Measurements from ENCODE around the gene GIMAP2.

The GIMAP2 gene

GRCh38 chr7:150685219-150686029, at the start of gene GIMAP2:
Gene GIMAP2 (plus strand): TSS chr7:150685706. CDS start chr7:150687060, 1,354 bp downstream.
- no peak within 1 kb of the TSS for H3K4me3 ChIP-seq (ENCODE audit: control insufficient read depth, low read depth, low read length)
- DNase-seq (ENCODE audit: low read depth), result no peak

GRCh38 chr7:150641854-150642253, 43.7 kb upstream of the GIMAP2 start:
- TF ChIP-seq, protein P1, sequence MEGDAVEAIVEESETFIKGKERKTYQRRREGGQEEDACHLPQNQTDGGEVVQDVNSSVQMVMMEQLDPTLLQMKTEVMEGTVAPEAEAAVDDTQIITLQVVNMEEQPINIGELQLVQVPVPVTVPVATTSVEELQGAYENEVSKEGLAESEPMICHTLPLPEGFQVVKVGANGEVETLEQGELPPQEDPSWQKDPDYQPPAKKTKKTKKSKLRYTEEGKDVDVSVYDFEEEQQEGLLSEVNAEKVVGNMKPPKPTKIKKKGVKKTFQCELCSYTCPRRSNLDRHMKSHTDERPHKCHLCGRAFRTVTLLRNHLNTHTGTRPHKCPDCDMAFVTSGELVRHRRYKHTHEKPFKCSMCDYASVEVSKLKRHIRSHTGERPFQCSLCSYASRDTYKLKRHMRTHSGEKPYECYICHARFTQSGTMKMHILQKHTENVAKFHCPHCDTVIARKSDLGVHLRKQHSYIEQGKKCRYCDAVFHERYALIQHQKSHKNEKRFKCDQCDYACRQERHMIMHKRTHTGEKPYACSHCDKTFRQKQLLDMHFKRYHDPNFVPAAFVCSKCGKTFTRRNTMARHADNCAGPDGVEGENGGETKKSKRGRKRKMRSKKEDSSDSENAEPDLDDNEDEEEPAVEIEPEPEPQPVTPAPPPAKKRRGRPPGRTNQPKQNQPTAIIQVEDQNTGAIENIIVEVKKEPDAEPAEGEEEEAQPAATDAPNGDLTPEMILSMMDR (IDR thresholded peaks at IDR 0.05; ENCODE audit: control insufficient read depth, insufficient read depth, low read depth, low read length, missing control alignments), result no peak
- no peak for DNase-seq (ENCODE audit: low read depth)
- H3K4me3 ChIP-seq (ENCODE audit: control insufficient read depth, low read depth, low read length), result no peak overlapping the region

More at GRCh38 chr7:150685219-150686029, at the start of gene GIMAP2:
- TF ChIP-seq, protein P1 (IDR thresholded peaks at IDR 0.05; ENCODE audit: control insufficient read depth, insufficient read depth, low read depth, low read length, missing control alignments), result no peak

DNA sequence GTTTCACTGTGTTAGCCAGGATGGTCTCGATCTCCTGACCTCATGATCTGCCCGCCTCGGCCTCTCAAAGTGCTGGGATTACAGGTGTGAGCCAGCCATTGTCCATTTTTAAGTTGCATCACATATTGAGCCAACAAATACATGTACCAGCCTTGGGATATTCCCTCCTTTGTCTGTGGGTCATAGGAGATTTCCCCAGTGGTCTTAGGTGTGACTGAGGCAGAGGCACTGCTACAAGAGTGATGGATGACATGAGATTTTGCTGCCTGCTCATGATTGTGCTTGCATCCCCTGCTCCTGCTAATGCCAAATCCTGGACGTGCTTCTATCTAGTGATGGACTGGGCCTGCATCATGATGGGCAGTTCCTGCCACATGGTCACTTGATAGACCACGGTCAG, 42.6 kb upstream of the GIMAP2 start:
- no peak overlapping the region for H3K4me3 ChIP-seq (ENCODE audit: control insufficient read depth, low read depth, low read length)
- DNase-seq (ENCODE audit: low read depth), result no peak
- TF ChIP-seq, protein P1 (IDR thresholded peaks at IDR 0.05; ENCODE audit: control insufficient read depth, insufficient read depth, low read depth, low read length, missing control alignments), result no peak

DNA sequence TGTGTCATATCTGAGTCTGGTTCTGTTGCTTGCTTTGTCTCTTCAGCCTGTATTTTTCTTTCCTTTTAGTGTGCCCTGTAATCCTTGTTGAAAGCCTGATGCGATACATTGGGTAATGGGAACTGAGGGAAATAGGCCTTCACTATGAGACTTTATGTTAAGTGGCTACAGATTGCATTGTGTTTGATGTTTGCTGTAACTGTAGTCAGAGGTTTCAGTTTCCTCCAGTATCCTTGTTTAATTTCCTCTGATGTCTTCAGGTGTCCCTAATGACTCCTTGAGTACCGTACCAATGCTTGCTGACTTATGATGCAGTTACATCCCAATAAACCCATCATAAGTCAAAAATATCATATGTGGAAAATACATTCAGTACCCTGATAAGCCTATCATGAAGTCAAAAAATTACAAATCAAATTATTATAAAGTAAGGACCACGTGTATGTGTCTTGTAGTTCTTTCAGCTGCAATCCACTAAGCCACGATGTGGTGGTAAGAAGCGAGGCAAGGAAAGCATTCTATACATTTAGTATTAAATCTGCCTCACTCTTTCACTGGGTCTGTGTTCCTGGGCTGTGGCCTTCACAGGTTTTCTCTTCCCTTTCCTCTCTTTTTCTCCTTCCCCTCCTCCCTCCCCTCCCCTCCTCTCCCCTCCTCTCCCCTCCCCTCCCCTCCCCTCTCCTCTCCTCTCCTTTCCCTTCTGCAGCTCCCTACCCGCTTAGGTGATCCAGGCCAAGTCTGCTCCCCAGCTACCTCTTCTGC, 40.1 kb upstream of the GIMAP2 start:
- no peak overlapping the region for H3K4me3 ChIP-seq (ENCODE audit: control insufficient read depth, low read depth, low read length)
- TF ChIP-seq, protein P1 (IDR thresholded peaks at IDR 0.05; ENCODE audit: control insufficient read depth, insufficient read depth, low read depth, low read length, missing control alignments), result no peak
- no peak for DNase-seq (ENCODE audit: low read depth)

DNA sequence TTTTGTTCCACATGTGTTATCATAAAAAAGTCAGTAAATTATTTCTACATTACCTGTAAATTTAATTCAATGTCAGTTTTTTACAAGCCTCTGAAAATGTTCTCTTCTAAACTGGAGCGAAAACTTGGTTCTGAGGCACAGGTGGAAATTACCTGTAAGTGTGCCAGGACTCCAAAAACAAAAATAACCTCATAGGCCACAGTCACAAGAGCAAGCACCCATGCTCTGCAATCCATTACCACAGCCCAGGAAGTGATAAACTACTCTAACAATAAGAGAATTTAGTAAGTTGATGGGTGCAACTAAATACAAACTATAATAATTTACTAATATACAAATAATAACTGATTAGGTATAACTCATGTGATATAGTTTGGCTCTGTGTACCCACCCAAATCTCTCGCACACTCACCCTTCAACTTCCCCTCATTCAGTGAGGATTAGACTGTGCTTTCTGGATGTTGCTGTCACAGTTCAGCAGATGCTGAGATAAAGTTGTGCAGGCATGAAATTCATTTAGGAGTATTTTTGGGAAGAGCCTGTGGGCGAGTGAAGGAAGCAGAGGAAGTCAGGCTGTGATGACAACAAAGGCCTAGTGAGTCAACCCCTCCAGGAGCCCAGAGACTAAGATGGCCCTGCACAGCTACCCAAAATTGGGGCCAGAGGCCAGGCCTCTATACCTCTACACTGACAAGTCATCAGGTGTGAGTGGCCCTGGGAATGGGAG, 37.0 kb upstream of the GIMAP2 start:
- no peak for DNase-seq (ENCODE audit: low read depth)
- TF ChIP-seq, protein P1 (IDR thresholded peaks at IDR 0.05; ENCODE audit: control insufficient read depth, insufficient read depth, low read depth, low read length, missing control alignments), result no peak
- no peak overlapping the region for H3K4me3 ChIP-seq (ENCODE audit: control insufficient read depth, low read depth, low read length)

DNA sequence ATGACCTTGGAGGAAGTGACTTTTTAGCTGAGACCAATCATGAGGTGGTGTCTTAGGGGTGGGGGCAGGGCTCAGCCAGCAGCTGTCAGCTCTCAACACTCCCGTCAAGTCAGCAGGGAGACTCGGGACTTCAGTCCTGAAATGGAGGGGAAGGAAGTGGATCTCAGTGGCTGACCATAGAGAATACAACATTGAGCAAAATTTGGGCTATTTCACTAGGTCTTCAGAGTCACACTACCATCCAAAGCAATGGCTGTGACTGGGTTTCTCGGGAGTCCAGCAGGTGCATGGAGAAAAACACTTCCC, 36.5 kb upstream of the GIMAP2 start:
- no peak overlapping the region for H3K4me3 ChIP-seq (ENCODE audit: control insufficient read depth, low read depth, low read length)
- TF ChIP-seq, protein P1 (IDR thresholded peaks at IDR 0.05; ENCODE audit: control insufficient read depth, insufficient read depth, low read depth, low read length, missing control alignments), result no peak
- no peak for DNase-seq (ENCODE audit: low read depth)

Measured in AG09309 (cell line).